Measurements from ENCODE around the gene MLPH.
"Not testable (repeated sequence)": the region's sequence is repeated elsewhere in the genome, so short reads cannot be mapped to it uniquely, and the experiment has no call there.

The MLPH gene

DNA sequence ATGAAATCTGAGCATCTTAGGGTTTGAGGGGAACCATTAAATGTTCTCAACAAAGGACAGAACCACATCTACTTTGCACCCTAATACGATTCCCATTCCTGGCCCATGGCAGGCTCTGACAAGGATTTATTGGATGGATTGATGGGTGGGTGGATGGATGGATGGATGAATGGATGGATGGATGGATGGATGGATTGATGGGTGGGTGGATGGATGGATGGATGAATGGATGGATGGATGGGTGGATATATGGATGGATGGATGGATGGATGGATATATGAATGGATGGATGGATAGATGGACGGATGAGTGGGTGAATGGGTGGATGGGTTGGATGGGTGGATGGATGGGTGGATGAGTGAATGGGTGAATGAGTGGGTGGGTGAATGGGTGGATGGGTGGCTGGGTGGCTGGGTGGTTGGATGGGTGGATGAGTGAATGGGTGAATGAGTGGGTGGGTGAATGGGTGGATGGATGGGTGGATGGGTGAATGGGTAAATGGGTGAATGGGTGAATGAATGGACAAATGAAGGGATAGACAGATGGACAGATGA, 29.6 kb upstream of the MLPH start:
- DNase-seq (ENCODE audit: low read depth) = no peak

DNA sequence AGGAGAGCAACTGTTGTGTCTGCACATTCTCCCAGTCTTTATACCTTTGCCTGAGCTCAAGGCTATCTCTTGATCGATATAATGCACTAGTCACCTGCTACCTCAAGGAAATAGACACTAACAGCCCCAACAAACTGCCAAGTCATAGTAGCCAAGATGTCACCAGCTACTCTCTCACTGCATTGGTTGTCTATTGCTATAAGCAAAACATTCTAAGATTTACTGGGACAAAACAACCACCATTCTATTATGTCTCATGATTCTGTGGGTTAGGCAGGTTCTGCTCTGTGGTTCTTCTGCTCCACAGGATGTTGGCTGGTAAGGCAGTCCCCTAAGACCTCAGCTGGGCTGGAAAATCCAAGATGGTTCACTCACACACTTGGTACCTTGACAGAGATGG, 28.5 kb upstream of the MLPH start:
- DNase-seq (ENCODE audit: low read depth) = no peak

DNA sequence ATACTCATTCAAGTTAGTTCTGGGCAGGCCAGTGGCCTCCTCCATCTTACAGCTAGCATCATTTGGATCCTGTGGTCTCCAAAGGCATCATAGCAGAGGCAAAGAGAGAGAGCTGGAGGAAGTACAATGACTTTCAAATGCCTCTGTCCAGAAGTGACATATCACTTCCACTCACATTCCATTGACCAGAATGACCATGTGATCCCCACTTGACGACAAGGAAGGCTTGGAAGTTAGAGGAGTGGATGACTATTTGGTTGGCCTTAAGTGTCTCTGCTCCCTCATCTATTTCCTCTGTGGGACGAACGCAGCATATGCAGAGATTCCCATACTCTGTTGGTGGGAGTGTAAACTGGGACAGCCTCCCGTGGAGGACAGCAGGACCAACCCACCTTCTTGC, 27.8 kb upstream of the MLPH start:
- DNase-seq (ENCODE audit: low read depth) = no peak

DNA sequence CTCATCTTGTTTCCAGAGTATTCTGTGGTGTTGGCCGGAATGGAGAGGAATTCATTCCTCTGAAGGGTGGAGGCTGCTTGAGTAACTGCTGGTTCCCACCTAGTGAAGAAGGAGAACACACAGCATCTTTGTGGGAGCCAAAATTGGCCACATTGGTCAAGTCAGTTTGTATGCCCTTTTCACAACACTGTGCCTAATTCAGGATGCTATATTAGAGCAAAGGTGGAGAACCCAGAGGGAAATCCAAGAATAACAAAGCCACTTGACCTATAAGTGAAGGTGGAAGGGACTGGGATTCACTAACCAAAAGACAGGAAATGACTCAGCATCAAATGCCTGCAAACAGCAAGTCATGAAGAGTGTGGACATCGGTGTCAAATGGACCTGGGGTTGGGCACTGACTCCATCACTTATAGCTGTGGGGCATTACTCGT, 27.3 kb upstream of the MLPH start:
- DNase-seq (ENCODE audit: low read depth) = no peak

DNA sequence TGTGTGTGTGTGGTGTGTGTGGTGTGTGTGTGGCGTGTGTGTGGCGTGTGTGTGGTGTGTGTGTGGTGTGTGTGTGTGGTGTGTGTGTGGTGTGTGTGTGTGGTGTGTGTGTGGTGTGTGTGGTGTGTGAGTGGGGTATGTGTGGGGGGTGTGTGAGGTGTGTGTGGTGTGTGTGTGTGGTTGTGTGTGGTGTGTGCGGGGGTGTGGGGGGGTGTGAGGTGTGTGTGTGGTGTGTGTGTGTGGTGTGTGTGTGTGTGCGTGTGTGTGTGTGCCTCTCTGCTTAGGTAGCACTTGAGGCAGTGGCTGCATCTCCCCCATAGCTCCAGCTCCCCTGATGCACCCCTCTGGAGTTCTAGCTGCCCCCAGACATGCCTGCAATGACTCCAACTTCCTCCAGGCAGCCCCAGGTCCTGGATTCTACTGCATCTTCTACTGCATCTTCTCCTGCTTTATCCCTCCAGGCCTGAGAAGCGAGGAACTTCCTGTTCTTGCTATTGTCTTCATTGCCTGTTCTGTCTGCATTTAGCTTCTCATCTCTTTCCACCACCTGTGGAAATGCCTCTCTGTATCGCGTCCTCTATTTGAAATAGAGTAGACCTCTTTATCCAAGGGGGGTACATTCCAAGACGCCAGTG, 22.2 kb upstream of the MLPH start:
- no peak for DNase-seq (ENCODE audit: low read depth)

DNA sequence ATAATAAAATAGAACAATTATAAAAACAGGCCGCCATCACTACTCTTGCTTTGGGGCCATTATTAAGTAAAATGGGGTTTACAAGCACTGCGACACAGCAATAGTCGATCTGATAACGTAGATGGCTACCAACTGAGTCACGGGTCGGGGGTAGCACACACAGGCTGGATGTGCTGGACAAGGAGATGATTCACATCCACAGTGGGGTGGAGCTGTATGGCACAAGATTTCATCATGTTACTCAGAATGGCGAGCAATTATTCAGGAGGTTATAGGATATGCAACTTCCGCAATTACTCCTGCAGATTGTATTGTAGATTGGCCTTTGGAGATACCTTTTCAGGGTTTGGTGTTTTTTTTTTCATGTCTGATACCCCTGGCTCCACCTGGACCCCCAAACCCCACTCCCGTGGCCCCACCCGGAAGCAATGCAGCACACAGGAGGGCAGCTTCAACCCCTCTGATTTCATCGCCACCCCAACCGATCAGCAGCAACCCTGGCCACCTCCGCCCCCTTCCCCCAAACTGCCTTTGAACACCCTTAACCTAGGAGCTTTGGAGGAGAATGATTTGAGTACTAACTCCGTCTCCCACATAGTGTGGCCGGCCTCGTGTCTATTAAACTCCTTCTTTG, 21.4 kb upstream of the MLPH start:
- DNase-seq (ENCODE audit: low read depth) = no peak

DNA sequence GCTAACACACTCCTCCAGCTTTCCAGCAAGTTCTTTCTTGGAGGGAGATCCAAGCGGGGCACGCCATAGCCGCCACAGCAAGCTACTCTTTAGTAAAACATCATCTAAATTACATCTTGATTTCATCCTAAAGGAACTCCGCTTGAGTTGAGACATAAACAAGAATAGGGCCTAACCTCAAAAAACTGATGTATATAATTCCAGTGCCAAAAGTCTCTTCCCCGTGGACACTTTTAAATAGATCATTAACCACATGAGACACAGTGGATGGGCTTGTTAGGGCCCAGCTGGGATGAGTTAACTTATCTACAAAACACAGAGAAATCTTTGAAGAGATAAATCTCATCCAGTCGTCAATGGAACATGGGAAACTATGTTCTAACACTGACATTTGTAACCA, 20.8 kb upstream of the MLPH start:
- DNase-seq (ENCODE audit: low read depth) = no peak

DNA sequence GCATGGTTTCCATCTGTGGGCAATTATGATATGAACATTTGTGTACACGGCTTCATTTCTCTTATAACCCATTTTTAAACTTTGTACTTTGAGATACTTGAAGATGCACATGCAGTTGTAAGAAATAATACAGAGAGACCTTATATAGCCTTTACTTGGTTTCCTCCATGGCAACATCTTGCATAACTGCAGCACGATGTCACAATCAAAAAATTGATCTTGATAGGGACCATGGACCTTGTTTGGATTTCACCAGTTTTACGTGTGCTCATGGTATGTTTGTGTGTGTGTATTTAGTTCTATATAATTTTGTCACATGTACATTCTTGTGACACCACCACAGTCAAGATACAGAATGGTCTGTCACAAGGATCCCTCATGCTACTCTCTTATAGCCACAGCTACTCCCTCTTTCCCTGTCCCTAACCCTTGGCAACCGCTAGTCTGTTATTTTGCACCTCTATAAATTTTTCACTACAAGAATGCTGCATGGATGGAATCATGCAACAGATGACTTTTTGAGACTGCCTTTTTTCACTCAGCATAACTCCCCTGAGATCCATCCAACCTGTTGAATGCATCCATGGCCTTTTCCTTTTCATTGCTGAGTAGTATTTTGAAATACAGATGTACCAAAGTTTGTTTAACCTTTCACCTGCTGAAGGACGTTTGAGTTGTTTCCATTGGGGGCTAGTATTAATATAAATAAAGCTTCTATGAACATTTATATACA, 19.4 kb upstream of the MLPH start:
- DNase-seq (ENCODE audit: low read depth) = no peak

DNA sequence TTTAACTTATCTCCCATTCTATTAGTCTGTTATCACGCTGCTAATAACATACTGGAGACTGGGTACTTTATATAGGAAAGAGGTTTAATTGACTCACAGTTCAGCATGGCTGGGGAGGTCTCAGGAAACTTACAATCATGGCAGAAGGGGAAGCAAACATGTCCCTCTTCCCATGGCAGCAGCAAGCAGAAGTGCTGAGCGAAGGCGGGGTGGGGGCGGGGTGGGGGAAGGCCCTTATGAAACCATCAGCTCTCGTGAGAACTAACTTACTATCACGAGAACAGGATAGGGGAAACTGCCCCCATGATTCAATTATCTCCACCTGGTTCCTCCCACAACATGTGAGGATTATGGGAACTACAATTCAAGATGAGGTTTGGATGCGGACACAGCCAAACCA, 17.6 kb upstream of the MLPH start:
- DNase-seq (ENCODE audit: low read depth) = not testable (repeated sequence)

DNA sequence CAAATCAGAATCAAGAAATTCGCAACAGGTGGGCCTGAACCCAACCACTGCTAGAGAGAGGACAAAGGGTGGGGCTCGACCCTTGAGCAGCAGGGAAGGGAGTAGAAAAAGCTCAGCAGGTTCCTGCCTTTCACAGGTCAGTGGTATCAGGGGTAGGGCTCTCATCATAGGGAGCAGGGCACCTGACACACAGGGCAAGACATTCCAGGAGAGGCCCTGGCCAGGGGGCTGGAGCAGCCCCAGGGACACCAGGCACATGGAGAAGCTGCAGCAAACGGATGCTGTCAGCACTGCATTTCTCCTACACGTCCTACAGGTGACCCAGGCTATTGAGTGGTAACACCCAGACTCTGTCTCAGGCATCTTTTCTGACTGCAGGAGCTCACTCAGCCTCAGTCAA, 17.2 kb upstream of the MLPH start:
- no peak for DNase-seq (ENCODE audit: low read depth)

DNA sequence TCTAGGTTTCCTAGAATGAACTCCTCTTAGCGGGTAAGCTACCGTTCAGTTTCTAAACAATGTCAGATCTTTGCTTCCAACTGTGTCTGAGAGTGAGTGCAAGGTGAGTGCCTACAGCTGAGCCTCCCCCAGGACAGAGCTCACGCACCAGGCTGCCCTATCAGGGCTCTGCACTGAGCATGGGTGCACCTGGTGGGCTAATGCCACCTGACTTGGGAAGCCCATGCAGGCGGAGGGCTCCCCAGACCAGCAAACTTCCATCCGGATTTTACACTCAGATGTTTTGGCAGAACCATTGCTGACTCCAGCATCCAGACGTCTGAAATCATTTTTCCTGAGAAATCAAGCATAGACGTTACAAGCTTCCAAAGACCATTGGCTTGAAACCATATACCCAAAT, 16.1 kb upstream of the MLPH start:
- DNase-seq (ENCODE audit: low read depth) = no peak

DNA sequence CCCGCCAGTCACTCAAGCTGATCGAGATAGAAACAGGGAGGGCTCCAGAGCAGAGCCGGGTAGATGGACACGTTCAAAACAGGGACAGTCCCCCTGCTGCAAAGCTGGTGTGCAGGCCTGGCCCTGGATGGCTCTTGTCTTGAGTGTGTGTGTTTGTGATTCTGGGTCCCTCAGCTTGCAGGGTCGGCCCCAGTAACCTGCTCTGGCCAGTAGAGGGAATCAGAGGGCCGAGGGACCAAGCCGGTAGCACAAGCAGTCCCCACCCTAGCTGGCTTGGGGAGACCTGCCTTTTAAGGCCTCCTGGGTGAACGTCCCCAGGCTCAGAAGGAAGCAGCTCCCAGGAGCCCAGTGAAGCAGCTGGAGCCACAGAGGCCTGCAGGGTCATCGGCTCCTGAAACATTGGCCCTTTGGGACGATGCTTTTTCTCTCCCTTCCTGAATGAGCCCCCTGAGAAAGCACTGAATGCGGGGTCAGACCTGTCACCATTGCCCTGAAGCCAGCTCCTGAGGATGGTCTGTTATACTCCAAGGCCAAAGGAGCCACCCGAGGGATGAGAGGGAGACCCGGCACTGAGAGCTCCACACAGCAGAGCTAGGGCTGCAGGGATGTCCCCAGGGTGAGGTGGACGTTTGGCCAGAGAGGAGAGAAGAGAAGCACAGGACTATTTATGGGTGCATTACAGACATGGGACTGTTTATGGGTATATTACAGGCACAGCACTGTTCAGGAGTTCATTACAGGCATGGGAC, 15.4 kb upstream of the MLPH start:
- DNase-seq (ENCODE audit: low read depth) = no peak

DNA sequence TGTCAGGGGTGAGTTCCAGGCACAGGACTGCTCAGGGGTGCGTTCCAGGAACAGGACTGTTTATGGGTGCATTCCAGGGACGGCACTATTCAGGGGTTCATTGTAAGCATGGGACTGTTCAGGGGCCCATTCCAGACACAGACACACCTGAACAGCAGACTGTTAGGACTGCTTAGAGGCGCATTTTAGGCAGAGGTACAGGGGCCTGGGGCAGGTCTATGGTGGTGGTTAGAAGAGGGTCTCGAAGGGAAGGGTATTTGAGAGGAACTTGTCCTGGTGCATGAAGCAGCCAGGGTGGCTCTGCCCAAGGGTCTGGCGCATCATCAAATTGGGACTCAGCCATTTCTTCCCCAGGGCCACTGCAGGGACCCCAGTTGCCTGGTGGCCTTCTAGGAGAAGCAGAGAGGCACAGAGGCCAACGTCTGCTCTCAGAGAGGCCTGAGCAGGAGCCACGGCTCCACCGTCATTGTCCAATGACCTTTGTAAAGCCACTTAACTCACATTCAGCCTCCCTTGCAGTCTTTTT, 14.8 kb upstream of the MLPH start:
- no peak for DNase-seq (ENCODE audit: low read depth)

DNA sequence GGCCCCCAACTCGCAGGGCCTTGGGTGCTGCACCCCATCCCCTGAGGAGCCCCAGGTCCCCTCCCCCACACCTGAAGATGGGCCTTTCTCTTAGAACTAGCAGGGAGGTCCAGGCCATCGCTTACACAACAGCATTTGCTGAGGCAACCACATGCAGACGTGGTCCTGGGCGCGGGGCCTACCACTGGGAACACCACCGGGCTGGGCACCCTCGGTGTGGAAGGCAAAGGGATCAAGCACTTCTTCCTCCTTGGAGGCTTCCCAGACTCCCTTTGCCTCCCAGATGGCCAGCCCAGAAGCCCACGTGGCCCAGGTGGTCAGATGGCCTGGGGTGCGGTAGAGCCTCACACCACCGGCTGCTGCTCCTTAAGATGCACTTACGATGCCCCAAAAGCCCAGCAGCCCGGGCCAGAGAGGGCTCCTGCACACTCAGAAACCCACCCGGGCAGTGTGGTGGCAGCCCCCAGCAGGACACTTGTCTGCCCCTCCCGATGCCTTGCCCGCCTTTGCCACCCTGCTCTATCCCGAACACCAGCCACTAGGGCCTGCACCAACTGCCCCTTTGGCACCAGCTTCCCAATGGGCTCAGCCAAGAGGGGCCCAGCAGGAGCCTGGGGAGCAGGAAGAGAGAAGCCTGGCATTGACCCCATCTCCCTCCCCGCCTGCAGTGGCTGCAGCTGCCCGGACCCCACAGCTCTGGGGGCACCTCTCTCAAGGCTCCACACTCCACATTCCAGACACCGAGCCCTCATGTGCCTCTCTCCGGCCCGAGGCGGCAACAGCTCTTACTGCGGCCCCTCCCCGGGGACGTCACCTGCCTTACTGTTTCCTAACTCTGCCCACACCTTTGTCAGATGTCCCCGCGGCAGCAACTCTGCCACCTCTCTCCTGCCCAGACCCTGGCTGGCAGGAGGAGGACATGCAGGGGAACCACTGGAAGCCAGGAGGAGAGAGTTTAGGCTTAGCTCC, 13.9 kb upstream of the MLPH start:
- DNase-seq (ENCODE audit: low read depth) = no peak

DNA sequence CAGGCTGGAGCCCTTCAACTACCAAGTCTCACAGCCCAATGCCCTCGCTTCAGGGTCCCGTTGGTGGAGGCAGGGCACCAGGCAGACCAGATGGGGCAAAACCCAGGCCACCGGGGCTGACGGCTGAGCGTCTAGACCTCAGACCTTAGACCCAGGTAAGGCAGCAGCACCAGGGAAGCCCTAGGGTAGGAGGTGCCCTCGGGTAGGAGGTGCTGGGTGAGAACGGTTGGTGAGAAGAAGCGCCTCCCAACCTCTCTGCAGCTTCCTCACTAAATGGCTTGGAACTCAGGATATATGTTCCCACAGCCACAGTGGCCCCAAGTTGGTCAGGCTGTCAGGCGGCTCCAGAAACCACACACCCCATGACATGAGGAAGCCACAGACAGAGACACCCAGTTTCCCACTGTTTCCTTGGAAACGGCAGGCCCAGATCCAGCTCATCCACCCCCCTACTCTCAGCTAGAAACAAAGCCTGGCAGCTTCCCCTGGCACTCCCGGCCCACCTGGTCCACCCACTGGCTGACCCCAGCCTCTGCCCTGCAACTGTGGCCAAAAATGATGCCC, 13.1 kb upstream of the MLPH start:
- no peak for DNase-seq (ENCODE audit: low read depth)

DNA sequence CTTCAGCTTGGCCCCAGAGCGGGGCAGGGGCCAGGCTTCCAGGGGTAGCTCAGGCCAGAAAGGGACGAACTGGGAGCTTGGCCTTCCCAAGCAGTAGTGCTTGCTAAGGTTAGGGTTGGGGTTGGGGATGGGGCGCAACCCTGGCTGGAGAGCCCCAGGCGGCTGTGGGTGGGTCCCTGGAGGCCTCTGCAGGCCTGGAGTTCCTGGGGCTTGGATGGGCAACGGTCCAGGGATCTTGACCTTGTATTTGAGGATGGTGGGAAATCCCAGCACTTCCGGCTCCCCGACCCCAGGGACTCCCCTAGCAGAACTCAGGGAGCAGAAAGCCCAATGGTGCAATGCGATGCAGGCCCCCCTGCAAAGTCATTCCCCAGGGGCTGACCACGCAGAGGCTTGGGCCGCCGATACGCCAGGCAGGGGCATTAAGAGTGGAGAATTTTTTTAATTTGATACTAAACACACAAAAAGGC, 12.6 kb upstream of the MLPH start:
- no peak for DNase-seq (ENCODE audit: low read depth)

DNA sequence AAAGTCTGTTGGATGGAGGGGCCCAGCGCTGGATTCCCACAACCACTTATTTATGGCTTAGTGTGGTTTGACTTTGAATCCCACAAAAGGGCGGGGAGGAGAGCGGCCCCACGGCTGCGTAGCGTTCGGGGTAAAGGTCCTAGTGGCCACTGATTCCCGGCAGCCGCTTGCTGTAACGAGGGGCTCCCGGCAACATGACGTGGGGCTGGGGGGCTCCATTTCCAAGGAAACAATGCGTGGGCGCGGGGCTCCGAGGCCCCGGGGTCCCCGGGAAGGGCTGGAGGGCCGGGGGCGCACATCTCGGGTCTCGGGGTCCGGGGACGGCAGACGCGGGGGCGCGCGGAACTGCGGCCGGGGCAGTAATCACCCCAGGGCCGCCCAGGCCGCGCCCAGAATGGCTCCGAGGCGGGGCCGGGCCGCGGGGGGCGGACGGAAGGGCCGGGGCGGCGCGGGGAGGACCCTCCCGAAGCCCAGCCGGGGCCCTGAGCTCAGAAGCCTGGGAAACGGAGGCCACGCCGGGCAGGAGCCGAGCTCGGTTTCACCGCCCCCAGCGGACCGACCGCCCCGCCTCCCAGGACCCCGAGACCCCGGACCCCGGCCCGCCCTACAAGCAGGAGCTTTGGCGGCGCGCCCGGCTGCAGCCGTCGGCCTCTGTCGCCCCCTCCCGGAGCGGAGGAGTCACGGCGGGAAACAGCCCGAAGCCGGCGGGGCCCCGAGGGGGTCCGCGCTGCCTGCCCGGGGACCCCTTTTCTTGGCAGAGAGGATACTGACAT, 11.9 kb upstream of the MLPH start:
- peak; percentile 74 for DNase-seq (ENCODE audit: low read depth)

DNA sequence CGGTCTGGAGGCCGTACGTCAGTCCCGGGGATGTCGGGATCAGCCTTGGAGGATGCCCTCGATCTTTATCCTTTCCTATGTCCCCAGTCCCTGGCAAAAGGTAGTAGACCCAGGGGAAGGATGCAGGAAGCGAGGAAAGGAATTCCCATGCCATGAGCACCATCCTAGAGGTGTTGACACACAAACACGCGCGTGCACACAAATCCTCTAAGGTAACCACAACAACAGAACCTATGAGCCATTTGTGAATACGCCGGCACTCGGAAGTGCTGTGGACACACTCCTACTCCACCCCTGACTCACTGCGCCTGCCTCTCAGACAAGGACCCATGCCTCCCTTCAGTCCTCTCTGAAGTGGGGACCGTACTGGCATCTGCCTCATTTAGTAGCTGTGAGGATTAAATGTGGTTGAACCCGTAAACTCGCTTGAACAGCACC, 11.3 kb upstream of the MLPH start:
- DNase-seq (ENCODE audit: low read depth) = no peak

DNA sequence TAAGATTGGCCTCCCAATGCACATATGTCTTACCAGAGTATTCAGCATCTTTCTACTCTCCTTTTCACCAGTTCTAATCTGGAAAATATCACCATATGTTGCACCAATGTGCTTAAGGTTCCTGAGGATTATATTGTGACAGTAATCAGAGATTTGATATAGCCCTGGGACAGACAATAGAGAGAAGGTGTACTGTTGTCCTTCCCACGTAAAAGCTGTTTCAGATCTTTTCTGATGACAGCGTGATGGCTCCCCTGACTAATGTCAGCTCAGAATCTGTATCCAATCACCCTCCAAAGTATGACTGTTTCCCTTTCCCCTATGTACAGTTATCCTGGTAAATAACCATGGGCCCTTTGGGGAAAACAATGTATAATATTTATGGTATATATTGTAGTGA, 9.0 kb upstream of the MLPH start:
- DNase-seq (ENCODE audit: low read depth) = no peak

DNA sequence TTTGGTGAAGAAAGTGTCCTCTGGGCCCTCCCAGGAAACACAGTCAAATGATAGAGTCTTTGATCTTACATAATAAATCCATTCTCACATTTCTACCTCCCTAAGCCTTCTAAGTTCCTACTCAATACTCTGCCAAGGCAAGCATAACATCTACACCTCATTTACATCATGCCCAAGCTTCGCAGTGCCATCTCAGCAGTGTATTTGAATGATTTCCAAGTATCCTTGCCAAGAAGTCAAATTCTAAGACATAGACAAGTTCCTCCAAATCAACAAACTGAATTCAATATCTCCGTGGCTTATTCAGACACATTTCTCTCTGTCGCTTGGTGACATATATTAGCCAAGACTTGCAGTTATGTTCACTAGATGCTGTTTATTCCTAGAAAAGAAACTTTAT, 8.1 kb upstream of the MLPH start:
- DNase-seq (ENCODE audit: low read depth) = no peak

All from stimulated activated CD8-positive, alpha-beta memory T cell treated with anti-CD3 and anti-CD28 coated beads, Interleukin-15, amount 100 ng/mL, for 24 hours (primary cell).